ENCODE data around the gene FHOD3. TPM values are rescaled to one million over a fixed set of nuclear protein-coding genes. Genes with fewer than 3 reads are reported as not detected.

The FHOD3 gene
- total RNA-seq, 1 experiment from 2014 or later, result 2.9 TPM

GRCh38 chr18:36640021-36640952 lies 342.8 kb downstream of the FHOD3 start:
- DNase-seq, result no peak
- Mint-ChIP-seq H3K27ac (ENCODE audit: unreplicated experiment) (no peak overlapping the region), H3K4me3 (ENCODE audit: low read depth, unreplicated experiment) (no peak overlapping the region), H3K27me3 (ENCODE audit: unreplicated experiment) (no peaks in the 10 kb centered on the region), H3K9me3 (ENCODE audit: low read depth, unreplicated experiment) (no peaks in the 10 kb centered on the region), H3K36me3 (ENCODE audit: insufficient read depth, unreplicated experiment) (no peaks in the 10 kb centered on the region), H3K4me1 (ENCODE audit: low read depth, unreplicated experiment) (peaks cover under 1% of the 10 kb centered on the region)
- intact Hi-C loops (cut with micrococcal nuclease; ENCODE audit: unreplicated experiment), result no loop called here
- no TSS peak for BruUV-seq (replicated peaks)
- CTCF ChIA-PET, result interaction anchor here (0.6 kb wide), 1 partner anchor 19 kb away, joined by 3 read pairs; no protein-coding TSS in a partner anchor
- no peak for TF ChIP-seq CTCF (IDR thresholded peaks at IDR 0.05; ENCODE audit: unreplicated experiment)

GRCh38 chr18:36643061-36643460 lies 345.5 kb downstream of the FHOD3 start:
- no peak for DNase-seq
- peaks cover 23% of the 10 kb centered on the region for H3K27me3 Mint-ChIP-seq (ENCODE audit: unreplicated experiment)
- no peak overlapping the region for H3K27ac Mint-ChIP-seq (ENCODE audit: unreplicated experiment)
- BruUV-seq (replicated peaks), result no TSS peak
- TF ChIP-seq CTCF (IDR thresholded peaks at IDR 0.05; ENCODE audit: unreplicated experiment), result no peak
- no peak overlapping the region for H3K4me3 Mint-ChIP-seq (ENCODE audit: low read depth, unreplicated experiment)
- no peaks in the 10 kb centered on the region for H3K36me3 Mint-ChIP-seq (ENCODE audit: insufficient read depth, unreplicated experiment)
- H3K9me3 Mint-ChIP-seq (ENCODE audit: low read depth, unreplicated experiment), result no peaks in the 10 kb centered on the region
- no peaks in the 10 kb centered on the region for H3K4me1 Mint-ChIP-seq (ENCODE audit: low read depth, unreplicated experiment)
- intact Hi-C loops (cut with micrococcal nuclease; ENCODE audit: unreplicated experiment), result no loop called here
- CTCF ChIA-PET, result no interaction called here

- no peaks in the 10 kb centered on the region for H3K4me1 Mint-ChIP-seq (ENCODE audit: low read depth, unreplicated experiment)
- CTCF ChIA-PET, result no interaction called here
- H3K27ac Mint-ChIP-seq (ENCODE audit: unreplicated experiment), result no peak overlapping the region
- H3K27me3 Mint-ChIP-seq (ENCODE audit: unreplicated experiment), result peaks cover 74% of the 10 kb centered on the region
- DNase-seq, result no peak
- no TSS peak for BruUV-seq (replicated peaks)
- no peaks in the 10 kb centered on the region for H3K9me3 Mint-ChIP-seq (ENCODE audit: low read depth, unreplicated experiment)
- H3K36me3 Mint-ChIP-seq (ENCODE audit: insufficient read depth, unreplicated experiment), result no peaks in the 10 kb centered on the region
- intact Hi-C loops (cut with micrococcal nuclease; ENCODE audit: unreplicated experiment), result no loop called here
- TF ChIP-seq CTCF (IDR thresholded peaks at IDR 0.05; ENCODE audit: unreplicated experiment), result no peak
- H3K4me3 Mint-ChIP-seq (ENCODE audit: low read depth, unreplicated experiment), result no peak overlapping the region
Measured at GRCh38 chr18:36648803-36649202, 351.3 kb downstream of the FHOD3 start.

- CTCF ChIA-PET, result no interaction called here
- BruUV-seq (replicated peaks), result no TSS peak
- no peaks in the 10 kb centered on the region for H3K4me1 Mint-ChIP-seq (ENCODE audit: low read depth, unreplicated experiment)
- H3K9me3 Mint-ChIP-seq (ENCODE audit: low read depth, unreplicated experiment), result no peaks in the 10 kb centered on the region
- no peak overlapping the region for H3K27ac Mint-ChIP-seq (ENCODE audit: unreplicated experiment)
- peaks cover 75% of the 10 kb centered on the region for H3K27me3 Mint-ChIP-seq (ENCODE audit: unreplicated experiment)
- no peak overlapping the region for H3K4me3 Mint-ChIP-seq (ENCODE audit: low read depth, unreplicated experiment)
- DNase-seq, result no peak
- TF ChIP-seq CTCF (IDR thresholded peaks at IDR 0.05; ENCODE audit: unreplicated experiment), result no peak
- intact Hi-C loops (cut with micrococcal nuclease; ENCODE audit: unreplicated experiment), result no loop called here
- H3K36me3 Mint-ChIP-seq (ENCODE audit: insufficient read depth, unreplicated experiment), result no peaks in the 10 kb centered on the region
Measured at GRCh38 chr18:36649205-36649604, 351.7 kb downstream of the FHOD3 start.
